HG02870 (cell line): Measurements from ENCODE around the gene NIPSNAP3A.

ENCODE experiments used
- ATAC-seq: cut with Tn5 transposase; IDR thresholded peaks from one replicate; pipeline ENCODE4 v1.9.1; 2021; ENCODE audit warnings: mild to moderate bottlenecking, moderate library complexity; ENCODE audit not compliant: unreplicated experiment

NIPSNAP3A gene

DNA sequence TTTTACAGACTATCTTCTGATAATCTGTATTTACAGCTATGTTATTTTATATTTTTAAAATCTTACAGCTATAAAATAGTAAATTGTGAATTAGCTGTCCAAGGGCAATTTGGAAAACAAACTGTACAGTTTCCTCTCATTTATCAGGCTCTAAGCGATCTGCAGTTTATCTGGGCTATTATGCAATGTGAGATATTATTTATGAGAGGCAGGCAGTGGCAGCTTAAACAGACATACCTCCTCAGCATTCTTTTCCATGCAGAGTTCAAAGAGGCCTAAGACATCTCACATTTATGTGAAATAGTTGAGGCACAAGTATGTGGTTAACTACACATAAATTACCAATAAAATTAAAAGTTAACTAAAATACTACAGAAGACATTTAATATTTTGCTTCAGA is 26.6 kb downstream of the NIPSNAP3A start:
- no peak for ATAC-seq

DNA sequence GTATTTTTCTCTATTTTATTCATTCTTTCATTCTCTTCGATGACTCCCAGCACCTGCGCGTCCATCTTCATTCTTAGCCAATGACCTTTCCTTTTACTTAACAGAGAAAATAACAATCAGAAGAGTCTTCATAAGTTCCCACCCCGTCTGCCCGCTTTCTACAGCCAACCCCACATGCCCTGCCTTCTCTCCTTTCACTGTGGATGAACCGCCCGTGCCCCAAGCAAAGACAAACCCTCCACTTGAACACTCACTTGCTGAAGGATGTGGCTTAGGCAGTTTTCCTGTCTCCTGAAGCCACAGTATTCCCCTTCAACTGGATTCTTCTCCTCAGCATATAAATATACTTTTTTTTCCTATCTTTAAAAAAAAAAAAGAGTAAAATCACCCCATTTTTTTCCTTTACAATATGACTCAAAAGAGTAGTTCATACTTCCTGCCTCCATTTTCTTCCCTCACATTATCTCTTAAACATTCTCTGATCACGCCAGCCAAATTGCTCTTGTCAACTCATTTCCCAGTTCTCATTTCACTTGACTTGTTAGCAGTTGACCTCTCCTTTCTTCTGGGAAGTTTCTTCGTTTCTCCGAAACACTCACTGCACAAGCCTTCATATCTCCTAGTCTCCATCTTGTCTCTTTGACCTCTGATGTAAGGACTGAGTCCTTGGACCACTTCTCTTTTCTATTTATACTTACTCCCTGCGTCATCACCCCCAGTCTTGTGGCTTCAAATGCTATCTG is 27.5 kb downstream of the NIPSNAP3A start:
- peak; percentile 87 for ATAC-seq

DNA sequence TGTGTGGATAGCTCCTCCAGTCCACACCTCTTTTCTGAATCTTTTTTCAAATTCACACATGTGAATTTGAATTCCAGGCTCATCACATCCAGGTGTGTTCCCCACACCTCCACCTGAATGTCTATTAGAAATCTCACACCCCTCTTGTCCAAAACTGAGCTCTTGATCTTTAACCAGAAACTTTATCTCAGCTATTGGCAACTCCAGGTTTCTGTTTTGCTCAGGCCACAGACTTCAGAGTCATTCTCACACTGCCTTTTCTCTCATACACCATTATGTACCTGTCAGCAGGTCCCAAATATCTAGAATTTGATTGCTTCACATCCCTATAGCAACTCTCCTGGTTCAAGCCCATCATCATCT is 28.1 kb downstream of the NIPSNAP3A start:
- ATAC-seq: peak; percentile 73

DNA sequence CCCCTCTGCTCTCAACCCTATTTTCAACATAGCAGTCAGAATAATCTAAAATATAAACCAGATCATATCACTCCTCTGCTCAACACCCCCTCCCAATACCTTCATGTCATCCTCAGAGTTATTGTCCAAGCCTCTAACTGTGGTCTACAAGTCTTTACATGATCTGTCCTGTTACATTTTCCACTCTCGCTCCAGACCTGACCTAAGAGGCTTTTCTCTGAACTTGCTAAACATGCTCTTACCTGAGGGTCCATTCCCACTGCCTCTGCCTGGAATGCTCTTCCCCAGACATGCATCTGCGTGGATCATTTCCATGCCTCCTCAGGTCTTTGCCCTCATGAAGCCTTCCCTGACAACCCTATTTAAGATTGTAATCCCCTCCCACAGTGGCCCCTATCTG is 28.5 kb downstream of the NIPSNAP3A start:
- ATAC-seq: peak; percentile 2

DNA sequence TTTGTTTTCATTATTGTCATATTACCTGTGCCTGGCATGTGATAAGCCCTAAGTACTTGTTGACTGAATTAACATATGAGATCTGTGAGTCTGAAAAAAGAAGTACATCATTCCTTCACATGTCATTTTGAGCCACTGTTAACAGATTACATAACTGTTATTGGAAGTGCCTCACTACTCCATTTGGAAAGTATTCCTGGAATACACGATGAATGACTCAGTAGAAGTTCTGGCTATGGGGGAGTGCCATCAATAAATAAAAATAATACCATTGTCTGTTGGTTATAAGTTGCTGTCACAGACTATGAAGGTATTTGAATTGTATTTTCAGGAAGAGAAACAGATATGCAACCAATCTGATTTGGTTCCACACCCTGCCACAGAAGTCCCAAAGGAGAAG is 29.3 kb downstream of the NIPSNAP3A start:
- ATAC-seq: no peak

DNA sequence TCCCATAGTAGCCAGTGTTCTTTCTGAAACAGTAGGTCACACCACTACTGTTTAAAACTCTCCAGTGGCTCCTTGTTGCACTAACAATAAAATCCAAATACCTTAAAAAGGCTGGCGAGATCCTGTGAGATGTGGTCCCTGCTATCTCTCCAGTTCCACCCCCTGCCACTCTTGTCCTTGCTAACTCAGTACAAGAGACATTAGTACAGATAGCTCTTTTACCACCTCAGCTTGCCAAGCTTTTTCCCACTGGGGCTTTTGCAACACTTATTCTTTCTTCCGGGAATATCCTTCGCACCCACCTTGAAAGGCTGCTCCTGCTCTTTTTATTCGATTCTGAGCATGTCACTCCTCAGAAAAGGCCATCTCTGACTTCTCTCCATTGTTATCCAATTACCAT is 31.3 kb downstream of the NIPSNAP3A start:
- no peak for ATAC-seq

DNA sequence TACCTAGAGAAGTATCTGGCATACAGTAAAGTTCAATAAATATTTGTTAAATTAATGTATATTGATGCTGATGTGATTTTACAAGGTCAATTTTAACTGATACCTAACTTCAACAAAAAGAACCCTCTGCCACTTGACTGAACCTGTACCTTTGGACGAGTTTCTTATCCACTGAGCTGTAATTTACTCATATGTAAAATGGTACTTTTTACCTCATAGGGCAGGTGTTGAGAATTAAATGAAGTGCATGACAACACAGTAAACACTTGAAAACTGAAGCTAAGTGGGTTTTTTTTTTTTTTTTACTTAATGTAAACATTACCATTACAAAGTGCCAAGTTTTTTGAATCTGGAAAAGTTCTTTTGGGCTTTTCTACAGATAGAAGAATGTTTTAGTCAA is 31.9 kb downstream of the NIPSNAP3A start:
- ATAC-seq: no peak

DNA sequence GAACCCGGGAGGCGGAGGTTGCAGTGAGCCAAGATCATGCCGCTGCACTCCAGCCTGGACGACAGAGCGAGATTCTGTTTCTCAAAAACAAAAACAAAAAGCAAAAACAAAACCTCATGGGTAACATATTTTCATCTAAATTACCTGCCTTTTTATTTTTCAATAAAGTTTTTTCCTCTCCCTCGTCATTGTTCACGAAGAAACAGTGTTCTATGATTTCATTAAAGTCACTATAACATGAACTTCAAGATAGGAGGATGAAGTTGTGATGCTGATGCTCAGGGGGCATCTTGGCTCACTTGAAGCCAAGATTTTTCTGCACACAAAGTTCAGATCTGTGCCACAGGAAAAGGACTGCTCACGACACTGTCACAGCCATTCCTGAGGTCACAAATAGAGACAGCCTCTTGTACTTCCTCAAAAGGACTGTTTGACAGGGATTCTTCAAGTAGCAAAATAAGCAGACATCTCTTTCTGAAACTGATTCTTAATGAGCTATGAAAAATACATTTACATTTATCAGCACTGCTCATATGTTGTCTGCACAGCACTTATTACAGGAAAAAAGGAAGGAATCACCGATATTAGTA is 32.6 kb downstream of the NIPSNAP3A start:
- no peak for ATAC-seq

DNA sequence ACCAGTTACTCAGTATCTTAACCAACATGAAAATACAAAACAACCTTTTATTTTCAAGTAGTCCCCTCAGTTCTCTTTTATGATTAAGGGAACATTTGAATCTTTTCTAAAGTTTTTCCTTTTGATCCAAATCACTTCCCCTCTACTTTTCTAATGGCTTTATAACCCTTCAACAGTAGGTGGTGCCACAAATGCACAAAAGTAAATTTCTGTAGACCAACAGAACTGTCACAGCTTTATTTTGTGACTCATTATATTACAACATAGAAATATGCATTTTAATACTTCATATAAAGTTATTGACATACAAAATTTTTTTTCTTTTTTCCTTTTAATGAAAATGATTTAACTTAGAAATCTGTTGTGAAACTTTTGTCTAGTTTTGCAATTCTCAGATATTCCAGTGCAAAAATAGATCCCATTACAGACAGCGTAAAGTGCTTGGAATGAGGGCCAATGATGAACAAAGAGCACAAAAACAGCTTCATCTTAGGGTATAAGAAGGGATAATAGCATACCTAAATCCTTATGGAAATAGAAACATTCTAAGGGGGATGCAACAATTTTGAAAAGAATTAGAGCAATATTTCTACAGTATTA is 33.4 kb downstream of the NIPSNAP3A start:
- peak; percentile 48 for ATAC-seq

DNA sequence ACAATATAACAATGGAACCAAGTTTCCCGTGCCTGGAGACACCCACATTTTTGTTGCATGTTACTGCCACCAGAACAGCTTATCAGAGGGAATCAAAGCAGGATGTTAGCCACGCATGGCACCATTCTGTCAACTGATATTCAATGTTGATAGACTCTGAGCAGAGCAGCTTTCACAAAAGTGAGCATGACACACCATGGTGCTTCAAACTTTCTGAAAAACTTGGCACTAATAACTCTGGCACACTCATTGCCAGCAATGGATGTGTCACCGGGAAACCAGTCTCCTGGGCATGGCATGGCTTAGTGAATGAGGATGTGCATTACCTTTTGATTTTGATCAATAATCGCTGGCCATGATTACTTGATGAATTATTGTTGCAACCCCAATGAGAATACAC is 36.1 kb downstream of the NIPSNAP3A start:
- no peak for ATAC-seq

DNA sequence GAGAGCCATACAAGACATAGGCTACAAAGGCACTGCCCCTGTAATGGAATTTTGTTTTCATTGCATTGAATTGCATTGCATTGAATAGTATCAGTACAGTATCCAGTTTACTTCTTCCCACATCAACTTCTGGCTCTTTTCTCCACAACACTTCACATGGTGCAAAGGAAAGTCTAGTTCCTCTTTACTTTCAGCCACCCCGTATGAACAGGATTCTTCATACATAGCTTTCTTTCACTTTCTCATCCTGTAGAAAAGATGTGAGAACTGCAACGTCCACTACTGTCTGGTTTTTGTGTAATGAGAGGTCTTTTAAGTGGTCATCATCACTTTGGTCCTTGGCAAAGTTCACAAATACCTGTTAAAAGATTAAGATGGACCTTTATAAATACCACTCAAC is 36.6 kb downstream of the NIPSNAP3A start:
- peak; percentile 79 for ATAC-seq

DNA sequence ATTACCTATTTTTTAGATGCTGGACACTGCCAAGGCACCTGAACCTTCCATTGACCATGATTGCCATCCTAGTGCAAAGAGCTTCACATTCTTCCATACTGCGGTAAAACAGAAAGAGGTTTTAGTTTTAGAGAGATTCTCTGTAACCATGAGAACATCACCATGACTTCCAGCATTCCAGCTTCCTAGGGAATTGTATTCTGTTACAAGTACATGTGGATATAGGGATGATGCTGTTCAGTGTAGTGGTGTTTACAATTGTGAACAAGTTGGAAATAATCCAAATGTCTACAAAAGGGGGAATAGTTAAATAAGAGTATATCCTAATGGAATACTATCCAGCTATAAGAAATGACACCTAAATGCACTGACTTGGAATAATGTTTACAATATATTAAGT is 38.8 kb downstream of the NIPSNAP3A start:
- no peak for ATAC-seq

DNA sequence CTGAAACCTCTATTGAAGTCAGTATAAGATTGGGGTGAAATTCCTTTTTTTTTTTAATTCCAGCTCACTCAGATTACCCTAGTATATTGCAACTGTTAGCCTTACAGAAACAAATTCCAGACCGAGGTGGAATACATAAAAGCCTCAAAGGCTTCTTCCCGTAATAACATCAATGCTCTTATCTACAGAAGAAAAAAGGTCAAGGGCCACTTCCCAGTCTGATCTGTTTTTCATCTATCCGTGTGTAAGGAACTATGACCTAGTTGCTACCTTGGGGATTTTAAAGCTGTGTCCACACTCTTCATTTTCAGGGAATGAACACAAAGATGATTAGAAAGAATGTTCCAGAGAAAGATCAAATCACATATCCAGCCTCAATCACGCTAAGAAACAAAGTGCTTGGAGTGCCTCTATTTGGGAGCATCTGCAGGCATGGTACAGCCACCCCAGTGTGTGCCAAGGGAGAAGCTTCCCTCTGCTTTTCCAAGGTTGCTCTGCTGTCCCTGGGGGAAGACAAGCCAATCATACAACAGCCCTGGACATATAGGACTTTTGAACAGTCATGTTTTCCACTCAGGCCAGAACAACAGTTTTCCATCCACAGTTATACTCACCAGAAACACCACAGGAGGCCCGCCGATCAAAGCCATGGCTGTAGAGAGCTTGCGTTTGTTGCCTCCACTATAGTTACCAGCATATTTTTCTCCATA is 40.0 kb downstream of the NIPSNAP3A start:
- ATAC-seq: no peak

DNA sequence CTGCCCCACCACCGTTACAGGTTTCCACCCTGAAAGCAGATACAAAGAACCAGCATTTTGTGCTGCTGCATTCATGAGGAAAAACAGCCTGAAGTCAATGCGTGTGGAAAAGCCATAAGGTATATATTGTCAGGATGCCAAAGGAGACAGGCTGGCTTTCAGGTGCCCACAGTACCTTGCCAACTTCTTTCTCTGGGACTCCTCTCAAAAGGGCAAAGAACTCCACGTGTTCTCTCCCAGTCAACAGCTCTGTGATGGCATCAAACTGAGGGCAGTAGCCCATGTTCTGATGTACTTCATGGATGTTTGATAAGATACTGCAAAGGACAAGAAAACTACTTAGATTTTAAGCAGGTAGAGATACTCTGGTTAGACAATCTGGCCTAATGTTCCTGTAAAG is 40.8 kb downstream of the NIPSNAP3A start:
- ATAC-seq: no peak

DNA sequence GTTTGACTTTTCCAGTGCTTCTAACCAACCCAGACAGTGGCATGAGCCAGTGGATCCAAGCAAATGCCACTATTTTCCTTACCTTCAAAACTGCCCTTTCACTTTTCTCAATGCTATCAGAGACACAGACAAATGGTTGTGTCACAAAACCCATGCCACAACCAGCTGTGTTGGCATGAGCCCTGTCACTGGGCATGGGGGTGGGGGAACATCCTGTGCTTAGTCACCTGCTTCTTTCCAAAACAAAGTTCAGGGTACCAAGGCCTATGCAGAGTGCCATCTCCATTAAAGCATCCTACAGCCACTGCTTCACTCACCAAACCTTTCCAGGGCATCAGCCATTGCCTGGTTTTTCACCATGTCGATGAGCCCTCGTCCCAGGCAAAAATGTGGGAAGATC is 46.6 kb downstream of the NIPSNAP3A start:
- no peak for ATAC-seq

DNA sequence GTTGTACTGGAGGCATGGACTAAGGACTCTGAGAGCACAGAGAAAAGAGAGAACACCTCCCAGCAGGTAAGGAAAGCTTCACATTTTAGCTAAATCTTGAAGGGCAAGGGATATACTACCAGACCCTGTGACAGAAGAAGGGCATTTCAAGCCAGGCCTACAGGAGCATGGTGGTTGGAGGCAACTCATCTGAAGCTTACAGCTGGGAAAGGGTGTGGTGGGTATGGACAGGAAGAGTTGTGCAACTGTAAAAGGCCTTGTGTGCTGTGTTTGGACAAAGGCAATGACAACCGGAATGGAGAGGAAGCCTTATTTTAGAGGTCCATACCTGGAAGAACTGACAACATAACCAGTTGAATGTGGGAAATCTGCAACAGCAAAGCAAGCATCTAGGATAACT is 47.6 kb downstream of the NIPSNAP3A start:
- ATAC-seq: no peak

DNA sequence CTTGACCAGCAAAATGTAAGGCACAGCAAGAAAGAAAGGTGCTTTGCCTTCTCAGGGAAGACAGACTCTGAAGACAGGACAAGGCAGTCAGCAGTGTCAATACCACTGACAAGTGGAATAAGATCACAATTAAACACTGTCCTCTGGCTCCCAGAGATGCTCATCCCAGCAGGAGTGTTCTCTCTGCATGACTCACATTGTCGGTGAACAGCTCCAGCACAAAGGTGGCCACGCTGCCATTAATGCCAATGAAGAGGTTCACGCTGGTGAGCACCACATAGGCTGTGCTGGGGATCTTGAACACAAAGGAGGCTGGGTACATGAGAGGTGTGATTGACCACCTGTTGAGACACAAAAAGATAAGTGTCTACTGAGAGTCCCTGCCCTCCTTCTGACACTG is 48.4 kb downstream of the NIPSNAP3A start:
- no peak for ATAC-seq

DNA sequence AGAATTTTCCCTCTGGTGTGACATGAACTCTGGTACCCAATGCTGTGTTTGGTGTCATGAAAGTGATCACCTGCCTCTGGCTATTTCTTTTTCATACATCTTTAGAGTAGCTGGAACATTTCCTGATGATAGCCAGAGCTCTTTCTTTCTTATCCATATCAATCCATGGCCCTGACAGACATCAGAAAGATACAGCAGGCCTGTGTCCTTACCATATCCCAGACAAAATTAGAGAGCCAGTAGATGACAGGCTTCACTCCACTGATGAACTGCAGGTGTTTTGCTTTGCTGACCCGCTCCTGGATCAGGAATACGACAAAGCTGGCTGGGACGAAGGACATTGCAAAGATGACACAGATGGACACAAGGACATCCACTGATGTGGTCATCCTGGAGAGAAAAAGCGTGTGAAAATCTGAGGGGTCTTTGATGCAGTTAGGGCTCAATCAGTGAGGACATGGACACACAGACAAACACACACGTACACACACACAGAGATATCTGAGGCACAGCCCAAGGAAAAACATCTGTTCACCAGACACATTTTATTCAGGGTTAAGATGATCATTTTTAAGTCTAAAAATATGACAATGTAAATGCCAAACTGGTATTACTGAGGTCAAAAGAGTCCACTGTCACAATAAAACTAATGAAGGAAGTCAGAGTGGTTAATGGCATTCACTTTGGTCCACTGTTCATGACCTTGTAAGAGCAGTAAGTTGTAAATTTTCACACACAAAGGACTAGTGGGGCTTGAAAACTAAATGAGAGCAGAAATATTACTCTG is 50.9 kb downstream of the NIPSNAP3A start:
- ATAC-seq: no peak

DNA sequence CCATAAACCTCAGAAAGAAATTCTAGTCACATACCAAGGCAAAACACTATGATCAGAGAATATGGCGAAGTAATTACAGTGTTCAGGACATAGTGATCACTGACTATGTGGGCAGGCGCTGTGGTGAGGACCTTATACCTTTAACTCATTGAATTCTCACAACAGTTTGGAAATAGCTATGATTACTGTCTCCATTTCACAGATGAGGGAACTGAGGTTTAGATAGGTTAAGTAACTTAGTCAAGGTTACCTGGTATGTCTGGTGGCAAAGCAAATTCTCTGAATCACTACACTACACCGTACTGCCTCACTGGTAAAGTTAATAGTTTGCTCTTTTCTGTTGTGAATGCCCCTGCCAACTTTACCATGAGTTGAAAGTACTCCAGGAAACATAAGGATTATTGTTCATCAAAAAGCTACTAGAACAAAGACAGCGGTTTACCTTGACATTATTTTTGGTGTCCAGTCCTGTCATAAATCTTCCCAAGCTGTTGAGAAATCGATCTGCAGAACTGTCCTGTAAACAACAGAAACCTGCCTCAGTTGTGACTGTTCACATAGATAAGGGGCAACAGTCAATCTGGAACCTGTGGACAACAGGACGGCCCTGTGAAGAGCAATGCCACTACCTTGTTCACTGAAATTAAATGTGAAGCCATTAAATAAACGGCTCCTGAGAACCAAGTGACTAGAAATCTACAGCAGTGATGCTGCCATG is 52.7 kb downstream of the NIPSNAP3A start:
- no peak for ATAC-seq

DNA sequence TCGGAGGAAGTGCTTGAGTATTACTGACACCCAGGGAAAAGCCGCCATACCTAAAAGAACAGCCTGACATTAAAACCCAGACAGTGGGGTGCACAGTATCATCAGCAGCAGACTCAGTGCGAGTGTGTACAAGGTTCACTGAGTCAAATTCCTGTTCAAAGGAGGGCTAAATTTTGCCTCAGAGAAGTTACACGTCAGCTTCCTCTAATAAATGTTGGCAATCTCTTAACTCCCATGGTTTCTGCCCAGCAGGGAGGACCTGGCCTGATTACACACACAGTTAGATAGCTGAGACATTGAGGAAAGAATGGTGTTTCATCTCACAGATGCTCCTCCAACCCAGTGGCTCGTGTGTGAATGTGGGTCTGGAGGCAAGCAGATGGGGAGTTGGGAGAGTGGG is 54.6 kb downstream of the NIPSNAP3A start:
- no peak for ATAC-seq

DNA sequence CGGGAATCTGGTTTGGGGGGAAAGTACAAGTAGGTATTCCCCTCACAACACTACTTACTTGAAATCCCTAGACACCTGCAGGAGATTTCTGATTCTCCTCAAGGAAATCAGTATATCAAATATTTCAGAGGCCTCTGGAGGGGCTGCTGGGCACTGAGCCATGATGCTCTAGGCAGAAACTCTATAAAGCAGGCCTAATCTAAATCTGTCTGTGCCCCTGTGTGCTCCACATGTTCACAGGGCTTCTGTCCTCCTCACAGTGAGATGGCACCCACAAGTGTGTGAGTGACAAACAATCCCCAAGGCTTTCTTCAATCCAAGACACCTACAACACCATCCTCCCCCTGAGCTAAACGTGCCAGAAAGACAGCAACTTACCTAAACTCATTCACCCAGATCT is 55.4 kb downstream of the NIPSNAP3A start:
- no peak for ATAC-seq
